HCT116 (cell line): Measurements from ENCODE around the gene GYG1. TPM values are rescaled to one million over a fixed set of nuclear protein-coding genes. Genes with fewer than 3 reads are reported as not detected.

Experiments
- ATAC-seq: fragments of 200-7000 bp; cut with Tn5 transposase; 2 replicates; pipeline ENCODE4 v1.9.1; 2020; ENCODE audit warnings: mild to moderate bottlenecking, moderate library complexity
- BruUV-seq: library from RNA; stranded (reverse); fragments of 400-500 nt; replicated peaks from 2 replicates; lab custom pipeline; 2021; lab: Mats Ljungman, UMichigan
- CTCF ChIA-PET: fragments of 300-600 bp; sonication (Branson Sonifier 250); formaldehyde crosslinking; loops from one replicate; lab custom pipeline; 2021; ENCODE audit warnings: antibody characterized with exemption; lab: Charles Lee
- POLR2A ChIA-PET: fragments of 300-600, 350-600 bp; sonication (Branson Sonifier 250); formaldehyde crosslinking; loops from one replicate; lab custom pipeline; 2021; ENCODE audit warnings: antibody characterized with exemption; lab: Charles Lee
- RAD21 ChIA-PET, 2 experiments: fragments of 300-600 bp; sonication (Branson Sonifier 250); formaldehyde crosslinking; loops; one replicate each; lab custom pipeline; 2023; ENCODE audit warnings: low total read pairs in 2 of 2; ENCODE audit not compliant: uncharacterized antibody in 2 of 2, unreplicated experiment in 2 of 2, low non-redundant PET in 1 of 2; lab: Charles Lee
- DNase-seq: peaks from one replicate; pipeline ENCODE4 v3.0.0-alpha.2; 2010; ENCODE audit warnings: low read depth, low spot score
- H2AFZ ChIP-seq: fragments of 200-600 bp; shearing (Covaris generic), sonication (generic); 2 replicates; pipeline ENCODE4 v1.6.1; 2017; ENCODE audit warnings: low read depth, mixed run types, mixed read lengths, antibody characterized with exemption, low read length; ENCODE audit not compliant: poor library complexity, severe bottlenecking
- H3K27ac ChIP-seq: 2 replicates; pipeline ENCODE4 v1.5.1; 2012; ENCODE audit warnings: low read depth, low read length
- H3K27me3 ChIP-seq: fragments of 200-600 bp; sonication (generic); 2 replicates; pipeline ENCODE4 v1.6.1; 2016; ENCODE audit warnings: mixed run types, low read length, mixed read lengths; ENCODE audit not compliant: insufficient read depth
- H3K36me3 ChIP-seq, 2 experiments: fragments of 200-500 bp in 1 of 2; fragments of 200-600 bp in 1 of 2; sonication (Bioruptor generic) in 1 of 2; sonication (generic) in 1 of 2; 2 replicates each; pipeline versions ENCODE4 v1.5.1 to v1.6.1; 2014 to 2016; ENCODE audit warnings: low read length in 2 of 2, inconsistent platforms in 1 of 2, mixed read lengths in 1 of 2, mixed run types in 1 of 2; ENCODE audit not compliant: insufficient read depth in 2 of 2, control insufficient read depth in 1 of 2
- H3K4me1 ChIP-seq, 2 experiments: fragments of 200-600 bp in 1 of 2; sonication (generic) in 1 of 2; 2 replicates each; pipeline versions ENCODE4 v1.5.1 to v1.6.1; 2012 to 2017; ENCODE audit warnings: low read length in 2 of 2, inconsistent platforms in 1 of 2, mild to moderate bottlenecking in 1 of 2, mixed read lengths in 1 of 2, mixed run types in 1 of 2, moderate library complexity in 1 of 2; ENCODE audit not compliant: insufficient read depth in 2 of 2, control insufficient read depth in 1 of 2
- H3K4me2 ChIP-seq: fragments of 200-600 bp; sonication (generic); 2 replicates; pipeline ENCODE4 v1.6.1; 2017; ENCODE audit warnings: mixed run types, low read length, mixed read lengths
- H3K4me3 ChIP-seq, 2 experiments: fragments of 200-600 bp in 1 of 2; sonication (generic) in 1 of 2; replicated peaks in 1 of 2; 2 replicates each; pipeline ENCODE4 v1.5.1; 2011 to 2016; ENCODE audit warnings: low read length in 2 of 2, control low read depth in 1 of 2, low read depth in 1 of 2, mild to moderate bottlenecking in 1 of 2, mixed read lengths in 1 of 2, mixed run types in 1 of 2
- H3K79me2 ChIP-seq: fragments of 200-600 bp; sonication (generic); 2 replicates; pipeline ENCODE4 v1.6.1; 2017; ENCODE audit warnings: mild to moderate bottlenecking, mixed run types, low read length, moderate library complexity, mixed read lengths; ENCODE audit not compliant: insufficient read depth
- H3K9ac ChIP-seq: fragments of 200-600 bp; sonication (generic); 2 replicates; pipeline ENCODE4 v1.6.1; 2016; ENCODE audit warnings: low read length, mixed read lengths
- H3K9me2 ChIP-seq: fragments of 200-600 bp; sonication (generic), shearing (Covaris generic); 2 replicates; pipeline ENCODE4 v1.6.1; 2017; ENCODE audit warnings: mixed run types, mild to moderate bottlenecking, moderate library complexity; ENCODE audit not compliant: insufficient read depth
- H3K9me3 ChIP-seq, 2 experiments: fragments of 200-500 bp in 1 of 2; fragments of 200-600 bp in 1 of 2; sonication (Bioruptor generic) in 1 of 2; sonication (generic) in 1 of 2; 2 replicates each; pipeline ENCODE4 v1.6.1; 2014 to 2017; ENCODE audit warnings: low read length in 2 of 2, mixed read lengths in 2 of 2, inconsistent platforms in 1 of 2, low read depth in 1 of 2, mild to moderate bottlenecking in 1 of 2, mixed run types in 1 of 2, moderate library complexity in 1 of 2; ENCODE audit not compliant: control insufficient read depth in 1 of 2, insufficient read depth in 1 of 2
- H4K20me1 ChIP-seq: fragments of 200-600 bp; sonication (generic), shearing (Covaris generic); 2 replicates; pipeline ENCODE4 v1.6.1; 2017; ENCODE audit warnings: mixed run types, mild to moderate bottlenecking, moderate library complexity; ENCODE audit not compliant: insufficient read depth
- CBX3 ChIP-seq: IDR thresholded peaks from 2 replicates; pipeline ENCODE4 v1.6.1; 2012; ENCODE audit warnings: low read depth
- CEBPB ChIP-seq: IDR thresholded peaks from 2 replicates; pipeline ENCODE4 v1.6.1; 2012; ENCODE audit warnings: low read depth
- EZH2 ChIP-seq: fragments of 200-600 bp; sonication (generic); IDR thresholded peaks from 2 replicates; pipeline ENCODE4 v1.6.1; 2017; ENCODE audit warnings: antibody characterized with exemption, mixed run types
- EZH2phosphoT487 ChIP-seq: fragments of 200-600 bp; IDR thresholded peaks from 2 replicates; pipeline ENCODE4 v1.6.1; 2018; ENCODE audit warnings: antibody characterized with exemption, borderline replicate concordance
- POLR2AphosphoS5 ChIP-seq: IDR thresholded peaks from 2 replicates; pipeline ENCODE4 v1.6.1; 2011; ENCODE audit warnings: mild to moderate bottlenecking, low read depth, low read length, moderate library complexity
- TCF7L2 ChIP-seq: IDR thresholded peaks from 2 replicates; pipeline ENCODE4 v1.7.0; 2011; ENCODE audit warnings: borderline replicate concordance, inconsistent platforms; ENCODE audit not compliant: insufficient read depth, insufficient read length; ENCODE audit errors: extremely low read depth
- YY1 ChIP-seq: IDR thresholded peaks from 2 replicates; pipeline ENCODE4 v1.6.1; 2011; ENCODE audit warnings: low read length, low read depth, moderate library complexity, mild to moderate bottlenecking; ENCODE audit not compliant: insufficient replicate concordance; ENCODE audit errors: extremely low read depth
- ZBTB33 ChIP-seq: IDR thresholded peaks from 2 replicates; pipeline ENCODE4 v1.6.1; 2011; ENCODE audit warnings: mild to moderate bottlenecking, low read length, moderate library complexity; ENCODE audit not compliant: insufficient replicate concordance; ENCODE audit errors: extremely low read depth
- ZFX ChIP-seq: fragments of 450-650 bp; IDR thresholded peaks from 2 replicates; pipeline ENCODE4 v1.6.1; 2017
- intact Hi-C: fragments of 100-400 bp; cut with micrococcal nuclease; formaldehyde crosslinking; loops from 2 replicates; pipeline ENCODE4 v1.10.0; 2022
- total RNA-seq: library from RNA; stranded (reverse); gene quantifications from one replicate; pipeline ENCODE4 v1.2.1, GENCODE V29; 2021; ENCODE audit not compliant: unreplicated experiment
- TF ChIP-seq, protein P1 (sequence below), 3 experiments: fragments of 200-600 bp in 1 of 3; sonication (generic) in 1 of 3; IDR thresholded peaks in 2 of 3; conservative IDR thresholded peaks in 1 of 3; 2 replicates each; pipeline ENCODE4 v1.5.1; 2012 to 2017; ENCODE audit warnings: low read depth in 2 of 3, low read length in 2 of 3, antibody characterized with exemption in 1 of 3, borderline replicate concordance in 1 of 3, control low read depth in 1 of 3, mild to moderate bottlenecking in 1 of 3, mixed read lengths in 1 of 3, mixed run types in 1 of 3, moderate library complexity in 1 of 3; ENCODE audit not compliant: insufficient read depth in 1 of 3

GYG1 gene
- total RNA-seq, 1 experiment from 2014 or later = 28.9 TPM

GRCh38 chr3:149020839-149021252 lies 29.5 kb downstream of the GYG1 start:
- no TSS peak for BruUV-seq
- Histone ChIP-seq H3K27me3 (no peaks in the 10 kb centered on the region), H3K36me3 (peaks cover 2 to 18% of the 10 kb centered on the region in 2 experiments; a peak in 3 of 4 replicates), H3K4me2 (no peak overlapping the region), H3K9me3 (peaks cover 0 to 6% of the 10 kb centered on the region in 2 experiments; a peak in 1 of 4 replicates), H3K4me1 (no peaks in the 10 kb centered on the region), H4K20me1 (no peaks in the 10 kb centered on the region), H3K9me2 (no peaks in the 10 kb centered on the region), H3K79me2 (no peaks in the 10 kb centered on the region), H3K9ac (no peak overlapping the region), H3K4me3 (no peak overlapping the region), H3K27ac (no peak overlapping the region), H2AFZ (no peak overlapping the region)
- TF ChIP-seq, protein P1, sequence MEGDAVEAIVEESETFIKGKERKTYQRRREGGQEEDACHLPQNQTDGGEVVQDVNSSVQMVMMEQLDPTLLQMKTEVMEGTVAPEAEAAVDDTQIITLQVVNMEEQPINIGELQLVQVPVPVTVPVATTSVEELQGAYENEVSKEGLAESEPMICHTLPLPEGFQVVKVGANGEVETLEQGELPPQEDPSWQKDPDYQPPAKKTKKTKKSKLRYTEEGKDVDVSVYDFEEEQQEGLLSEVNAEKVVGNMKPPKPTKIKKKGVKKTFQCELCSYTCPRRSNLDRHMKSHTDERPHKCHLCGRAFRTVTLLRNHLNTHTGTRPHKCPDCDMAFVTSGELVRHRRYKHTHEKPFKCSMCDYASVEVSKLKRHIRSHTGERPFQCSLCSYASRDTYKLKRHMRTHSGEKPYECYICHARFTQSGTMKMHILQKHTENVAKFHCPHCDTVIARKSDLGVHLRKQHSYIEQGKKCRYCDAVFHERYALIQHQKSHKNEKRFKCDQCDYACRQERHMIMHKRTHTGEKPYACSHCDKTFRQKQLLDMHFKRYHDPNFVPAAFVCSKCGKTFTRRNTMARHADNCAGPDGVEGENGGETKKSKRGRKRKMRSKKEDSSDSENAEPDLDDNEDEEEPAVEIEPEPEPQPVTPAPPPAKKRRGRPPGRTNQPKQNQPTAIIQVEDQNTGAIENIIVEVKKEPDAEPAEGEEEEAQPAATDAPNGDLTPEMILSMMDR (IDR thresholded peaks at IDR 0.05 in 2 of 3, conservative IDR thresholded peaks at IDR 0.05 in 1 of 3; ENCODE audit: borderline replicate concordance in 1 of 3, insufficient read depth in 1 of 3, low read depth in 2 of 3, low read length in 2 of 3) = no peak
- no peak for TF ChIP-seq EZH2phosphoT487
- RAD21 ChIA-PET = no interaction called here
- ATAC-seq (no peak), DNase-seq (no peak)
- POLR2A ChIA-PET = no interaction called here
- CTCF ChIA-PET = no interaction called here
- intact Hi-C loops = no loop called here

- H3K79me2 ChIP-seq = no peaks in the 10 kb centered on the region
- TF ChIP-seq CBX3 (no peak), YY1 (no peak), ZFX (no peak), EZH2 (no peak), CEBPB (no peak), POLR2AphosphoS5 (no peak), TCF7L2 (no peak), ZBTB33 (no peak)
- TF ChIP-seq, protein P1 (IDR thresholded peaks at IDR 0.05 in 2 of 3, conservative IDR thresholded peaks at IDR 0.05 in 1 of 3; ENCODE audit: borderline replicate concordance in 1 of 3, insufficient read depth in 1 of 3, low read depth in 2 of 3, low read length in 2 of 3) = no peak
- DNase-seq (no peak), ATAC-seq (no peak)
- ChIA-PET POLR2A (interaction anchor here (0.6 kb wide), 1 partner anchor 15 kb away, joined by 3 read pairs; no protein-coding TSS in a partner anchor), RAD21 (no interaction called here), CTCF (no interaction called here)
- H3K27ac ChIP-seq = no peak overlapping the region
- no peak overlapping the region for H3K4me2 ChIP-seq
- no TSS peak for BruUV-seq
- peaks cover 4 to 28% of the 10 kb centered on the region in 2 experiments; a peak in 3 of 4 replicates for H3K36me3 ChIP-seq
- H3K4me3 ChIP-seq = no peak overlapping the region
- no peaks in the 10 kb centered on the region for H3K27me3 ChIP-seq
- H4K20me1 ChIP-seq = no peaks in the 10 kb centered on the region
- intact Hi-C loops = no loop called here
- no peak overlapping the region for H3K9ac ChIP-seq
- H3K9me2 ChIP-seq = no peaks in the 10 kb centered on the region
- no peak overlapping the region for H2AFZ ChIP-seq
- H3K4me1 ChIP-seq = no peaks in the 10 kb centered on the region
- peaks cover 0 to 6% of the 10 kb centered on the region in 2 experiments; a peak in 1 of 4 replicates for H3K9me3 ChIP-seq
These were observed 30.5 kb downstream of the GYG1 start for GRCh38 chr3:149021830-149022229.
